GM10266 (cell line): Measurements from ENCODE around the gene GREB1L.
"Not testable (repeated sequence)": the region's sequence is repeated elsewhere in the genome, so short reads cannot be mapped to it uniquely, and the experiment has no call there.

Experiments used
- DNase-seq: peaks from one replicate; pipeline ENCODE4 v3.0.0; 2012; ENCODE audit errors: extremely low spot score
- TF ChIP-seq, protein P1 (sequence below): IDR thresholded peaks from 2 replicates; pipeline ENCODE4 v1.5.1; 2012; ENCODE audit warnings: mild to moderate bottlenecking, low read depth; ENCODE audit not compliant: control insufficient read depth, insufficient read depth; ENCODE audit errors: missing control alignments

GREB1L gene

DNA sequence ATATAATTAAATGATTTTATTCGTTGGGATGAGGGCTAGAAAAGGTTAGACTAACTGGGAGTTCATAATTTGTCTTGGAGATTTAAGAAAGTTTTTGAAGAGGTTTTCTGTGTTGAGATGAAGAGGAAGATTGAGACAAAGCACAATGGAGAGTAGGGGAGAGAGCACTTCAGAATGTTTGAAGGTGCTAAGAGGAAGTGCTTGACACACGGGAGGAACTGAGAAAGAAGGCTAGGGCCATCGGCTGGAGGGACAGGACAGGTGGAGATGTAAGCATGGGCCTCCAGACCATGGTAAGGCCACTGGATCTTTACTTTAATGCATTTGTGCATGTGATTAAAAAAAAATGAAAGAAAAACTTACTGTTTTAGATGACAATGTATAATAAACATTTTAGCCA is 31.5 kb downstream of the GREB1L start:
- TF ChIP-seq, protein P1, sequence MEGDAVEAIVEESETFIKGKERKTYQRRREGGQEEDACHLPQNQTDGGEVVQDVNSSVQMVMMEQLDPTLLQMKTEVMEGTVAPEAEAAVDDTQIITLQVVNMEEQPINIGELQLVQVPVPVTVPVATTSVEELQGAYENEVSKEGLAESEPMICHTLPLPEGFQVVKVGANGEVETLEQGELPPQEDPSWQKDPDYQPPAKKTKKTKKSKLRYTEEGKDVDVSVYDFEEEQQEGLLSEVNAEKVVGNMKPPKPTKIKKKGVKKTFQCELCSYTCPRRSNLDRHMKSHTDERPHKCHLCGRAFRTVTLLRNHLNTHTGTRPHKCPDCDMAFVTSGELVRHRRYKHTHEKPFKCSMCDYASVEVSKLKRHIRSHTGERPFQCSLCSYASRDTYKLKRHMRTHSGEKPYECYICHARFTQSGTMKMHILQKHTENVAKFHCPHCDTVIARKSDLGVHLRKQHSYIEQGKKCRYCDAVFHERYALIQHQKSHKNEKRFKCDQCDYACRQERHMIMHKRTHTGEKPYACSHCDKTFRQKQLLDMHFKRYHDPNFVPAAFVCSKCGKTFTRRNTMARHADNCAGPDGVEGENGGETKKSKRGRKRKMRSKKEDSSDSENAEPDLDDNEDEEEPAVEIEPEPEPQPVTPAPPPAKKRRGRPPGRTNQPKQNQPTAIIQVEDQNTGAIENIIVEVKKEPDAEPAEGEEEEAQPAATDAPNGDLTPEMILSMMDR: no peak
- DNase-seq: no peak

DNA sequence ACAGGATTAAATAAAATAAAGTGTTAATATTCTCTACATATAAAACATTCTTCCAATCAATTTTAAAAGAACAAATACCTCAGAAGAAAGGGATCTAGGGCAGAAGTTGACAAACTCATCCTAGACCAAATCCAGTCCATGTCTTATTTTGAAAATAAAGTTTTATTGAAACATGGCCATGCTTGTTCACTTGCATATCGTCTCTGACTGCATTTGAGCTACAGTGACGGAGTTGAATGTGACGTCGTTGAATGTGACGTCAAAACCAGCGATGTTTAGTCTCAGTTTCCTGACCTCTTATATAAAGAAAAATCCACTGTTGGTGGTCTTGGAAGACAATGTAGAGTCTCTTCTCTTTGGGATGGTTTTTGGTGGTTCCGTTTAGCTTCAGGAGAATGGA is 33.6 kb downstream of the GREB1L start:
- TF ChIP-seq, protein P1: no peak
- no peak for DNase-seq

DNA sequence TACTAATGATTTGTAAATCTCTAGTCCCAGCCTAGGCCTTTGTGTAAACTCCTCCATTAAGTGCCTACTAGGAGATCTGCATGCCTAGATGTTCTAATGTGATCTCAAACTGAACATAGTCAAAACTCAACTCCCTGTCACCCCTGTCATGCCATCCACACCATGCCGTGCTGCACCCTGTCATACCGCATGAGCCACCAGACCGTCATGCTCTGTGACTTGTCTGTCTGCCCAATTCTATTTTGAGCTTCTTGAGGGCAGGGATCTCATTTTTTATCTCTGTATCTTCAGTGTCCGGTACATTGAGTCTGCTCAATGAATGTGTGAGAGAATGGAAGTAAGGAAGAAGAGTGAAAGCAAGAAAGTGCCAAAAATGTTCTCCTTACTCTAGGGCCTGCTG is 35.5 kb downstream of the GREB1L start:
- TF ChIP-seq, protein P1: no peak
- no peak for DNase-seq

DNA sequence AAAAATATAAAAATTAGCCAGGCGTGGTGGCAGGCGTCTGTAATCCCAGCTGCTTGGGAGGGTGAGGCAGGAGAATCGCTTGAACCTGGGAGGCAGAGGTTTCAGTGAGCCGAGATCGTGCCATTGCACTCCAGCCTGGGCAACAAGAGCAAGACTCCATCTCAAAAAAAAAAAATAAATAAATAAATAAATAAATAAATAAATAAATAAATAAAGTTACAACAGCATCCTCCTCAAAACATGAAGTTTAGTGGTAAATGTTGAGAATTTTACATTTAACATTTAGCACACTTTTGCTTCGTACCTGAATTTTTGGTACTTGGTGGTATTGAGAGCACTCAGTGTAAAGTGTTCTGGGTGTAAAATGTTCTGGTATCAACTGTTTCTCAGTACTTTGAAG is 36.2 kb downstream of the GREB1L start:
- DNase-seq: not testable (repeated sequence)

DNA sequence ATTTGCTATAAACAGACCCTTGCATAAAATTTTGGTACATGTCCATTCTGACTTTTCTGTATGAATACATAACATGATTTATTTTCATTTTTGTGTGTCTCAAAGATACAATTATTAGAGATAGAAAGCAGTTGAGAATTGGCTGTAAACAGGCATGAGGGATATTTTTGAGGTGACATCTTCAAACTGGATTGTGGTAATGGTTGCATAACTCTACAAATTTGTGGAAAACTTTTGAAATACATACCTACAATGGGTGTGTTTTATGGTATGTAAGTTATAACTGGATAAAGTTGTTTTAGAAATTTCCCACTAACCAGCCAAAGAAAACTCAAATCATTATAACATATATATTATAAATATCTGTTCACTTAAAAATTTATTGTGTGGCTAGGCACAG is 39.6 kb downstream of the GREB1L start:
- no peak for DNase-seq
- TF ChIP-seq, protein P1: no peak

DNA sequence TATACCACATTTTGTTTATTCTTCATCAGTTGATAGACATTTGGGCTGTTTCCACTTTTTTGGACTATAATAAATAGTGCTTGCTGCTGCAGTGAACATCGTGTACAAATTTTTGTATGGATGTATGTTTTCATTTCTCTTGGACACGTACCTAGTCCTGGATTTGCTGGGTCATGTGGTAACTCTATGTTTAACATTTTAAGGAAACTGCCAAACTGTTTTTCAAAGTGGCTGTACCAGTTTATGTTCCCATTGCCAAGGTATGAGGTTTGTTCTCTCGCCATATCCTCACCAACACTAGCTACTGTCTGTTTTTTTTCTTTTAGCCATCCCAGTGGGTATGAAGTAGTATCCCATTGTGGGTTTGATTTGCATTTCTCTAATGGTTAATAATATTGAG is 42.5 kb downstream of the GREB1L start:
- TF ChIP-seq, protein P1: no peak
- no peak for DNase-seq

DNA sequence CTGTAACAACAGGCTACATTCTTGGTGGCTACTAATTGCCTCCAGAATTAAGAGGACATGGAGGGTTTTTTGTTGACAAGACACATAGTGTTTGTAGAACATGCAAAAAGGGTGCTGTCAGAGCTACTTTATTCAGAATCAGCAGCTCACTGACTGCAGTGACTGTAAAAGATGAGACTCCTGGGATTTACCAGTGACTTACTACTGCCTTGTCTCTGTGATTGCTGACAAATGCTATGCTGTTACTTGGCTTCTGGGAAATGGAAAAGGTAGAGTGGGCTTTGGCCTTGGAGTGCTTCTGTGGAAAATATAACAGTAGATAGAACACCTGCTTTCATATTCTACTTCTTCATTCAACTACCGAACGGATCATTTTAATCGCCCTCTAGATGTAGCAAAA is 47.8 kb downstream of the GREB1L start:
- TF ChIP-seq, protein P1: no peak
- no peak for DNase-seq

DNA sequence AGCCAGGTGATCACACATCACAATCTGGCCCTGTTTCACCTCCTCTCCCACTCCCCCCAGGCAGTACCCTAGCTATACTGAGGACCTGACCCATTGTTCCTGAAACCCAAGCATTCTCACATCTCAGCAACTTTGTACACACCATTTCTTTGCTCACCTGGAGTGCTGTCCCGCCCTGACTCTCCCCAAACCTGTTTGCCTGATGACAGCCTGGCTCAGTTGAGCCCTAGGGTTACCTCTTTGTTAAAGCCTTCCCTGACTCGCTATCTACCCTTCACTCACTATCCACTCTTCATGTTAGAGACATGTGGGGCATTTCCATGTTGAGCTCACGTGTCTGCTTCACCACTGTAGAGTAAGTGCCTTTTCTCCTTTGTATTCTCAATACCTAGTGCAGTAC is 49.1 kb downstream of the GREB1L start:
- DNase-seq: no peak
- TF ChIP-seq, protein P1: no peak
